KMS-11 (cell line): ENCODE data around the gene KAZN.

ENCODE experiments used
- H2AFZ ChIP-seq: fragments of 200-600 bp; sonication (generic); 2 replicates; pipeline ENCODE4 v1.6.1; 2016; ENCODE audit warnings: antibody characterized with exemption, mixed run types, low read depth
- H3K27ac ChIP-seq: fragments of 200-600 bp; sonication (generic); 2 replicates; pipeline ENCODE4 v1.6.1; 2016; ENCODE audit warnings: mild to moderate bottlenecking, mixed run types
- H3K27me3 ChIP-seq: fragments of 200-600 bp; sonication (generic); 2 replicates; pipeline ENCODE4 v1.6.1; 2017; ENCODE audit warnings: mild to moderate bottlenecking, low read depth, mixed run types, moderate library complexity; ENCODE audit not compliant: insufficient read depth
- H3K36me3 ChIP-seq: fragments of 200-600 bp; sonication (generic); 2 replicates; pipeline ENCODE4 v1.6.1; 2017; ENCODE audit warnings: mild to moderate bottlenecking, mixed run types; ENCODE audit not compliant: insufficient read depth
- H3K4me1 ChIP-seq: fragments of 200-600 bp; sonication (generic); 2 replicates; pipeline ENCODE4 v1.6.1; 2016; ENCODE audit warnings: mild to moderate bottlenecking, low read depth, mixed run types; ENCODE audit not compliant: poor library complexity, severe bottlenecking
- H3K4me2 ChIP-seq: fragments of 200-600 bp; sonication (generic); 2 replicates; pipeline ENCODE4 v1.7.0; 2016; ENCODE audit warnings: mild to moderate bottlenecking, mixed run types
- H3K4me3 ChIP-seq: fragments of 200-600 bp; sonication (generic); IDR thresholded peaks from 2 replicates; pipeline ENCODE4 v1.6.1; 2017; ENCODE audit warnings: low read depth, low read length, mixed read lengths; ENCODE audit not compliant: insufficient read depth
- H3K79me2 ChIP-seq: fragments of 200-600 bp; sonication (generic); 2 replicates; pipeline ENCODE4 v1.6.1; 2016; ENCODE audit warnings: low read depth, mixed run types; ENCODE audit not compliant: insufficient read depth
- H3K9ac ChIP-seq: fragments of 200-600 bp; sonication (generic); 2 replicates; pipeline ENCODE4 v1.6.1; 2016; ENCODE audit warnings: mild to moderate bottlenecking, mixed run types
- H4K20me1 ChIP-seq: fragments of 200-600 bp; sonication (generic); 2 replicates; pipeline ENCODE4 v1.6.1; 2016; ENCODE audit warnings: mild to moderate bottlenecking, mixed run types; ENCODE audit not compliant: insufficient read depth
- TF ChIP-seq, protein P1 (sequence below): fragments of 200-600 bp; sonication (generic); conservative IDR thresholded peaks from 2 replicates; pipeline ENCODE4 v1.6.1; 2017; ENCODE audit warnings: low read depth, mild to moderate bottlenecking, antibody characterized with exemption, low read length, moderate library complexity, mixed read lengths

KAZN gene

GRCh38 chr1:14951766-14952165, 353.3 kb downstream of the KAZN start:
- Histone ChIP-seq H2AFZ (no peak overlapping the region), H3K9ac (no peak overlapping the region), H3K4me1 (no peaks in the 10 kb centered on the region), H3K4me2 (no peak overlapping the region), H3K4me3 (no peak overlapping the region), H3K79me2 (no peaks in the 10 kb centered on the region), H3K36me3 (no peaks in the 10 kb centered on the region), H3K27me3 (no peaks in the 10 kb centered on the region), H4K20me1 (no peaks in the 10 kb centered on the region), H3K27ac (no peak overlapping the region)
- TF ChIP-seq, protein P1, sequence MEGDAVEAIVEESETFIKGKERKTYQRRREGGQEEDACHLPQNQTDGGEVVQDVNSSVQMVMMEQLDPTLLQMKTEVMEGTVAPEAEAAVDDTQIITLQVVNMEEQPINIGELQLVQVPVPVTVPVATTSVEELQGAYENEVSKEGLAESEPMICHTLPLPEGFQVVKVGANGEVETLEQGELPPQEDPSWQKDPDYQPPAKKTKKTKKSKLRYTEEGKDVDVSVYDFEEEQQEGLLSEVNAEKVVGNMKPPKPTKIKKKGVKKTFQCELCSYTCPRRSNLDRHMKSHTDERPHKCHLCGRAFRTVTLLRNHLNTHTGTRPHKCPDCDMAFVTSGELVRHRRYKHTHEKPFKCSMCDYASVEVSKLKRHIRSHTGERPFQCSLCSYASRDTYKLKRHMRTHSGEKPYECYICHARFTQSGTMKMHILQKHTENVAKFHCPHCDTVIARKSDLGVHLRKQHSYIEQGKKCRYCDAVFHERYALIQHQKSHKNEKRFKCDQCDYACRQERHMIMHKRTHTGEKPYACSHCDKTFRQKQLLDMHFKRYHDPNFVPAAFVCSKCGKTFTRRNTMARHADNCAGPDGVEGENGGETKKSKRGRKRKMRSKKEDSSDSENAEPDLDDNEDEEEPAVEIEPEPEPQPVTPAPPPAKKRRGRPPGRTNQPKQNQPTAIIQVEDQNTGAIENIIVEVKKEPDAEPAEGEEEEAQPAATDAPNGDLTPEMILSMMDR = no peak

- no peak overlapping the region for H3K4me3 ChIP-seq
- H3K9ac ChIP-seq = no peak overlapping the region
- no peaks in the 10 kb centered on the region for H3K79me2 ChIP-seq
- no peaks in the 10 kb centered on the region for H3K36me3 ChIP-seq
- TF ChIP-seq, protein P1 = no peak
- no peaks in the 10 kb centered on the region for H3K4me1 ChIP-seq
- H2AFZ ChIP-seq = no peak overlapping the region
- no peak overlapping the region for H3K4me2 ChIP-seq
- H3K27me3 ChIP-seq = no peaks in the 10 kb centered on the region
- H4K20me1 ChIP-seq = no peaks in the 10 kb centered on the region
- no peak overlapping the region for H3K27ac ChIP-seq
These were observed 354.3 kb downstream of the KAZN start for GRCh38 chr1:14952626-14953314.

- Histone ChIP-seq H3K27ac (no peak overlapping the region), H3K27me3 (no peaks in the 10 kb centered on the region), H2AFZ (no peak overlapping the region), H3K4me3 (no peak overlapping the region), H3K36me3 (no peaks in the 10 kb centered on the region), H4K20me1 (no peaks in the 10 kb centered on the region), H3K4me2 (no peak overlapping the region), H3K9ac (no peak overlapping the region), H3K4me1 (no peaks in the 10 kb centered on the region), H3K79me2 (no peaks in the 10 kb centered on the region)
- TF ChIP-seq, protein P1 = no peak
These were observed 355.7 kb downstream of the KAZN start for GRCh38 chr1:14954210-14954609.

GRCh38 chr1:14954930-14955329, 356.4 kb downstream of the KAZN start:
- no peak overlapping the region for H3K4me2 ChIP-seq
- H2AFZ ChIP-seq = no peak overlapping the region
- H3K36me3 ChIP-seq = no peaks in the 10 kb centered on the region
- TF ChIP-seq, protein P1 = no peak
- H3K4me3 ChIP-seq = no peak overlapping the region
- H3K79me2 ChIP-seq = no peaks in the 10 kb centered on the region
- no peaks in the 10 kb centered on the region for H3K27me3 ChIP-seq
- no peak overlapping the region for H3K27ac ChIP-seq
- no peak overlapping the region for H3K9ac ChIP-seq
- H3K4me1 ChIP-seq = no peaks in the 10 kb centered on the region
- no peaks in the 10 kb centered on the region for H4K20me1 ChIP-seq
